Keratinocyte (primary cell): ENCODE data around the gene DMD. TPM values are rescaled to one million over a fixed set of nuclear protein-coding genes. Genes with fewer than 3 reads are reported as not detected.

Experiments
- DNase-seq: peaks from one replicate; pipeline ENCODE4 v3.0.0-alpha.2; 2011; ENCODE audit warnings: low read depth, missing footprints, low spot score
- FAIRE-seq: peaks from 2 replicates; lab custom pipeline; 2011; peaks lifted over from hg19 to GRCh38; lab: Jason Lieb, UNC
- H2AFZ ChIP-seq: 2 replicates; pipeline ENCODE4 v1.6.0; 2012; ENCODE audit warnings: low read length, control low read depth, inconsistent platforms; ENCODE audit not compliant: control insufficient read depth
- H3K27ac ChIP-seq: 2 replicates; pipeline ENCODE4 v1.5.1; 2011; ENCODE audit warnings: low read length; ENCODE audit not compliant: control insufficient read depth, insufficient read depth
- H3K27me3 ChIP-seq: 3 replicates; pipeline ENCODE4 v1.6.0; 2011; ENCODE audit warnings: low read length; ENCODE audit not compliant: control insufficient read depth, insufficient read depth; ENCODE audit errors: extremely low read depth
- H3K36me3 ChIP-seq, 2 experiments: 2 replicates in 1 of 2; 3 replicates in 1 of 2; pipeline ENCODE4 v1.5.1; 2011; ENCODE audit warnings: low read length in 2 of 2, mild to moderate bottlenecking in 1 of 2; ENCODE audit not compliant: control insufficient read depth in 2 of 2, insufficient read depth in 2 of 2; ENCODE audit errors: extremely low read depth in 1 of 2
- H3K4me1 ChIP-seq: 3 replicates; pipeline ENCODE4 v1.5.1; 2011; ENCODE audit warnings: low read length; ENCODE audit not compliant: control insufficient read depth, insufficient read depth; ENCODE audit errors: extremely low read depth
- H3K4me2 ChIP-seq: 3 replicates; pipeline ENCODE4 v1.6.0; 2011; ENCODE audit warnings: low read depth, low read length; ENCODE audit not compliant: control insufficient read depth, insufficient read depth; ENCODE audit errors: extremely low read depth
- H3K4me3 ChIP-seq, 3 experiments: fragments of 200-600 bp in 1 of 3; sonication (generic) in 1 of 3; 2 replicates in 2 of 3; 3 replicates in 1 of 3; pipeline ENCODE4 v1.5.1; 2011 to 2016; ENCODE audit warnings: low read length in 3 of 3, mild to moderate bottlenecking in 3 of 3, control low read depth in 2 of 3, inconsistent platforms in 1 of 3, low read depth in 1 of 3, mixed read lengths in 1 of 3, mixed run types in 1 of 3, moderate library complexity in 1 of 3; ENCODE audit not compliant: control insufficient read depth in 2 of 3, insufficient read depth in 2 of 3; ENCODE audit errors: extremely low read depth in 1 of 3
- H3K79me2 ChIP-seq: 2 replicates; pipeline ENCODE4 v1.6.0; 2012; ENCODE audit warnings: low read length; ENCODE audit not compliant: control insufficient read depth, insufficient read depth
- H3K9ac ChIP-seq: 3 replicates; pipeline ENCODE4 v1.6.0; 2011; ENCODE audit warnings: low read length; ENCODE audit not compliant: control insufficient read depth, insufficient read depth; ENCODE audit errors: extremely low read depth
- H3K9me1 ChIP-seq: 3 replicates; pipeline ENCODE4 v1.6.0; 2011; ENCODE audit warnings: low read length; ENCODE audit not compliant: control insufficient read depth, insufficient read depth; ENCODE audit errors: extremely low read depth
- H3K9me3 ChIP-seq: 2 replicates; pipeline ENCODE4 v1.5.1; 2012; ENCODE audit warnings: low read depth, low read length; ENCODE audit not compliant: control insufficient read depth
- H4K20me1 ChIP-seq: 3 replicates; pipeline ENCODE4 v1.6.0; 2011; ENCODE audit warnings: low read length; ENCODE audit not compliant: control insufficient read depth, insufficient read depth; ENCODE audit errors: extremely low read depth
- EZH2 ChIP-seq: IDR thresholded peaks from one replicate; pipeline ENCODE4 v1.6.1; 2012; ENCODE audit warnings: inconsistent platforms, mild to moderate bottlenecking, low read length, moderate library complexity
- dilution Hi-C: fragments of 300-500 bp; cut with MboI; formaldehyde crosslinking; loops from one replicate; pipeline ENCODE4 v1.7.0; 2020; ENCODE audit warnings: low sequenced_read_pairs; ENCODE audit not compliant: extremely low pct_ligation_motif_present
- polyA plus RNA-seq, 5 experiments: library from polyadenylated mRNA; depleted of rRNA in 3 of 5; stranded (reverse) in 3 of 5; stranded (forward) in 1 of 5; unstranded in 1 of 5; fragments of >200 nt; gene quantifications; 1 replicate in 1 of 5; 2 replicates in 3 of 5; 3 replicates in 1 of 5; pipeline versions ENCODE4 v1.2.1 to v1.2.3, GENCODE V29; 2011 to 2012; ENCODE audit warnings: missing spikeins in 2 of 5, low read depth in 1 of 5, low replicate concordance in 1 of 5
- TF ChIP-seq, protein P1 (sequence below), 3 experiments: IDR thresholded peaks in 1 of 3; conservative IDR thresholded peaks in 1 of 3; optimal IDR thresholded peaks in 1 of 3; 2 replicates in 2 of 3; 3 replicates in 1 of 3; pipeline versions ENCODE3 to v1.5.1; 2011; ENCODE audit warnings: low read length in 3 of 3, mild to moderate bottlenecking in 3 of 3, moderate library complexity in 2 of 3, control low read depth in 1 of 3, inconsistent platforms in 1 of 3; ENCODE audit not compliant: insufficient read depth in 2 of 3; ENCODE audit errors: extremely low read depth in 1 of 3

The DMD gene
- polyA plus RNA-seq, 1 donor (not counting 4 experiments of a cell fraction or from before 2014, with no cell fraction given), result 8.9 TPM

DNA sequence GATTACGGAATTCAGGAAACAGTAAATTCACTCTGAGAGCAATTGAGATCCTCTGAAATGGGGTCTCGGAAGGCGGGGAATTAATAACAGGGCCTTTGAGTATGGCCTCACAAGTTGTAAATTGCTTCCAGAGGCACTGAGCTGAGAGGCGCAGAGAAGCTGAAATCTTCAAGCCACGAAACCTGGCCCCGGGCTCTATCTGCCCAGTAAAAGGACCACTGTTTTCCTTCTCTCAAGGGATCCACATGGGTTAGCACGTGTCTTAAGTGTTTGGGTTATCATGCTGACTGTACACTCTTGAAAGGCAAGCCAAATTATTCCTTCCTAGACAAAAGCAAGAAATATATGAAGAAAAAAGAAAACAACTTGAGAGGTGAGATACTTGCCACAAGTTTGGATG lies 1126.6 kb downstream of the DMD start:
- no peak for DNase-seq
- Histone ChIP-seq H4K20me1 (no peaks in the 10 kb centered on the region), H3K27me3 (no peaks in the 10 kb centered on the region), H3K9me3 (no peaks in the 10 kb centered on the region), H3K9me1 (no peaks in the 10 kb centered on the region), H3K4me3 (no peak overlapping the region), H3K27ac (no peak overlapping the region), H3K79me2 (no peaks in the 10 kb centered on the region), H3K36me3 (no peaks in the 10 kb centered on the region), H3K4me1 (no peaks in the 10 kb centered on the region), H3K4me2 (no peak overlapping the region), H2AFZ (no peak overlapping the region), H3K9ac (no peak overlapping the region)
- TF ChIP-seq EZH2, result no peak
- TF ChIP-seq, protein P1, sequence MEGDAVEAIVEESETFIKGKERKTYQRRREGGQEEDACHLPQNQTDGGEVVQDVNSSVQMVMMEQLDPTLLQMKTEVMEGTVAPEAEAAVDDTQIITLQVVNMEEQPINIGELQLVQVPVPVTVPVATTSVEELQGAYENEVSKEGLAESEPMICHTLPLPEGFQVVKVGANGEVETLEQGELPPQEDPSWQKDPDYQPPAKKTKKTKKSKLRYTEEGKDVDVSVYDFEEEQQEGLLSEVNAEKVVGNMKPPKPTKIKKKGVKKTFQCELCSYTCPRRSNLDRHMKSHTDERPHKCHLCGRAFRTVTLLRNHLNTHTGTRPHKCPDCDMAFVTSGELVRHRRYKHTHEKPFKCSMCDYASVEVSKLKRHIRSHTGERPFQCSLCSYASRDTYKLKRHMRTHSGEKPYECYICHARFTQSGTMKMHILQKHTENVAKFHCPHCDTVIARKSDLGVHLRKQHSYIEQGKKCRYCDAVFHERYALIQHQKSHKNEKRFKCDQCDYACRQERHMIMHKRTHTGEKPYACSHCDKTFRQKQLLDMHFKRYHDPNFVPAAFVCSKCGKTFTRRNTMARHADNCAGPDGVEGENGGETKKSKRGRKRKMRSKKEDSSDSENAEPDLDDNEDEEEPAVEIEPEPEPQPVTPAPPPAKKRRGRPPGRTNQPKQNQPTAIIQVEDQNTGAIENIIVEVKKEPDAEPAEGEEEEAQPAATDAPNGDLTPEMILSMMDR (optimal IDR thresholded peaks at IDR 0.05 in 1 of 3, IDR thresholded peaks at IDR 0.05 in 1 of 3, conservative IDR thresholded peaks at IDR 0.05 in 1 of 3; ENCODE audit: extremely low read depth in 1 of 3, insufficient read depth in 2 of 3, low read length in 3 of 3), result no peak
- no peak for FAIRE-seq
- dilution Hi-C loops, result no loop called here

DNA sequence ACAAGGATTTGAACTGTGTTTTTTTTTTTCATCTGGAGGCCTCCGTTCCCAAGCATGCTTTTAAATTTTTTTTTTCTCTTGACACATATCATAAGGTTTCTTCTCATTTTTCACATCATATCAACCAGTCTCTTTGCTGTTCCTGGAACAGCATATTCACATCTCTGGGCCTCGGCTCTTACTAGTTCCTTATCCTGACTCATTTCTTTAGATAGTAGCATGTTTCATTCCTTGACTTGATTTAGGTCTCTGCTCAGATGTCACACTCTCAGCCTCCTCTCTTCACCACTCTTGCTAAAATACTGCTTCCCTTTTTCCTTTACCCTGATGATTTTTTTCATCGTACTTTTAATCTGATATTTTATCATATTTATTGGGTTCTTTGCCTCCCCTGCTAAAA lies 1163.1 kb downstream of the DMD start:
- no peaks in the 10 kb centered on the region for H4K20me1 ChIP-seq
- H3K9me1 ChIP-seq, result no peaks in the 10 kb centered on the region
- no peaks in the 10 kb centered on the region for H3K27me3 ChIP-seq
- H3K4me3 ChIP-seq, result no peak overlapping the region
- dilution Hi-C loops, result no loop called here
- no peak overlapping the region for H2AFZ ChIP-seq
- no peaks in the 10 kb centered on the region for H3K9me3 ChIP-seq
- H3K4me1 ChIP-seq, result no peaks in the 10 kb centered on the region
- H3K9ac ChIP-seq, result no peak overlapping the region
- H3K36me3 ChIP-seq, result no peaks in the 10 kb centered on the region
- no peak for DNase-seq
- FAIRE-seq, result no peak
- no peak overlapping the region for H3K27ac ChIP-seq
- H3K4me2 ChIP-seq, result no peak overlapping the region
- no peaks in the 10 kb centered on the region for H3K79me2 ChIP-seq
- TF ChIP-seq EZH2, result no peak
- TF ChIP-seq, protein P1 (optimal IDR thresholded peaks at IDR 0.05 in 1 of 3, IDR thresholded peaks at IDR 0.05 in 1 of 3, conservative IDR thresholded peaks at IDR 0.05 in 1 of 3; ENCODE audit: extremely low read depth in 1 of 3, insufficient read depth in 2 of 3, low read length in 3 of 3), result no peak
